ENCODE data around the gene GRM6. TPM values are rescaled to one million over a fixed set of nuclear protein-coding genes. Genes with fewer than 3 reads are reported as not detected.

Gene GRM6
- total RNA-seq, result not detected in 2 replicates

DNA sequence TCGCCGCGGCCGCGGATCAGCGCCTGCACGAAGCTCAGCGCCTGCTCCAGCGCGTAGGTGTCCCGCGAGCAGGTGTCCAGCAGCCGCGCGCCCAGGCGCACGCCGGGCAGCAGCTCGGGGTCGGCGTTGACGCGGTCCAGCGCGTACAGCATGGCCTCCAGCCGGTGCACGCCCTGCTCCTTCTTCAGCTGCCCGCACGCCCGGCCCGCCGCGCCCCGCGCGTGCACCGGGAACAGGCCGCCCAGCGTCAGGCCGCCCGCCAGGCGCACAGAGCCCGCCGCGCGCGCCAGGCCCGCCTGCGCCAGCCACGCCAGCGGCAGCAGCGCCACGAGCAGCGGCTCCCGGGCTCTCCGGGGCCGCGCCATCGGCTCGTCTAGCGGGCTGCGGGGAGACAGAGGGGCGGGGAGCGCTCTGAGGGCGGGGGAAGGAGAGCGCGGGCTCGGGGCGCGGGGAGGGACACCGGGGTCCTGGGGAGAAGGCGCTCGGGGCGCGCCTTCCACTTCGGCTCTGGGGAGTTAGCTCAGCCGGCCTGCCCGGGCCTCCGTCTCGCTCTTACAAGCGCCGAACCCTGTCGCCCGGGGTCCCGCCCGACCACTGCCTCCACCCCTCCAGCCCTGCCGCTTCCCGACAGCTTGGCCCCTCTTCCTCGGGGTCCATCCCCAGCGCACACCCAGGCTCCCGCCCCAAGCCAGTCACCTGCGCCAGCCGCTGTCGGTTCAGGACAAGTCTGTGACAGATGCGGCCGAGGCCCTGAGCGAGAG, at the start of gene GRM6:
Gene GRM6 (minus strand): TSS at position 741 of the 761 bp plus-strand sequence. CDS start 376 bp downstream, at position 365.
- intact Hi-C loops (cut with micrococcal nuclease), result no loop called here

GRCh38 chr5:179044765-179045164, 49.6 kb upstream of the GRM6 start:
- intact Hi-C loops (cut with micrococcal nuclease), result no loop called here

DNA sequence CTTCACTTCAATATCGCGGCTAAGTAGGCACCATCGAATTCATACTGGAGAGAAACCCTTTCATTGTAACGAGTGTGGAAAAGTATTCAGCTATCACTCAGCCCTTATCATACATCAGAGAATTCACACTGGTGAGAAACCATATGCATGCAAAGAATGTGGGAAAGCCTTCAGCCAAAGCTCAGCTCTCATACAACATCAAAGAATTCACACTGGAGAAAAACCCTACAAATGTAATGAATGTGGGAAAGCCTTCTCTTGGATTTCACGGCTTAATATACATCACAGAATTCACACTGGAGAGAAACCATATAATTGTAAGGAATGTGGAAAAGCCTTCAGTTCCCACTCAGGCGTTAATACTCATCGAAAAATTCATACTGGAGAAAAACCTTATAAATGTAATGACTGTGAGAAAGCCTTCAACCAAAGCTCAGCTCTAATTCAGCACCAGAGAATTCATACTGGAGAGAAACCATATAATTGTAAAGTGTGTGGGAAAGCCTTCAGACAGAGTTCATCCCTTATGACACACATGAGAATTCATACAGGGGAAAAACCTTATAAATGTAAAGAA, 38.0 kb upstream of the GRM6 start:
- intact Hi-C loops (cut with micrococcal nuclease), result no loop called here

- intact Hi-C loops (cut with micrococcal nuclease), result loop anchor here (1.0 to 5.0 kb wide), 4 partner anchors 37 to 396 kb away; partner anchors contain the start of genes CLK4, ZNF354A, ZNF354B and ZNF354C
Observed at GRCh38 chr5:179023528-179024189, 28.5 kb upstream of the GRM6 start, which contains the start of gene ZNF879. ZNF879 (plus strand) TSS chr5:179023804; CDS start chr5:179025005, 1,201 bp downstream.

GRCh38 chr5:179008667-179009066, 13.5 kb upstream of the GRM6 start:
- intact Hi-C loops (cut with micrococcal nuclease), result no loop called here

DNA sequence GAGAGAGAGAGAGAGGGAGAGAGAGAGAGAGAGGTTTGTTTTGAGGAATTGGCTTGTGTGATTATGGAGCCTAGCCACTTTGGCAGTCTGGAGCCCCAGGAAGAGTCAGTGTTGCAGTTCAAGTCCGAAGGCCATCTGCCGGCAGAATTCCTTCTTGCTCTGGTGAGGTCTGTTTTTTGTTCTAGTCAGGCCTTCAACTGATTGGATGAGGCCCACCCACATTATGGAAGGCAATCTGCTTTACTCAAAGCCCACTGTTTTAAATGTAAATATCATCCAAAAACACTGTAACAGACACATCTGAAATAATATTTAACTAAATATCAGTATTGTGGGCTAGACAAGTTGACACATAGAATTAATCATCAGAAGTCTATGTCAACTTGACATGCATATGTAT, 11.4 kb upstream of the GRM6 start:
- intact Hi-C loops (cut with micrococcal nuclease), result no loop called here

DNA sequence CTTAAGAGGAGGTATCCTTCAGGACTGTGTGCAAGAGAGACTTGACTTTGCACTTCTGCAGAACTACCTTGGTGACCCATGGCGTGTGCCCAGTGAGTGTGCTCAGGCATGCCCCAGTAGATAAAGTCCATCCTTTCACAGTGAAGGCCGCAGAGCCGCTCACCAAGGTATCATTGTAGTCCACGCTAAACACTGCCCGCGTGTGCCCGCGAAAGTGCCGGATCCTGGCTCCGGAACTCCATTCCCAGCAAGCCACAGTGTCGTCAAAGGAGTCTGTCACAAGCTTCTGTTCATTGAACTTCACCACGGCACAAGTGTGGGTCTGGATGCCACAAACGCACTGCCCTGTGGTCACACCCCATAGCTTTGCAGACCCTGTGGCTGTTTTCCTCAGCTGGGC, 3.3 kb upstream of the GRM6 start:
- intact Hi-C loops (cut with micrococcal nuclease), result no loop called here

- intact Hi-C loops (cut with micrococcal nuclease), result no loop called here
Observed at GRCh38 chr5:178997191-178997590, 2.1 kb upstream of the GRM6 start.

DNA sequence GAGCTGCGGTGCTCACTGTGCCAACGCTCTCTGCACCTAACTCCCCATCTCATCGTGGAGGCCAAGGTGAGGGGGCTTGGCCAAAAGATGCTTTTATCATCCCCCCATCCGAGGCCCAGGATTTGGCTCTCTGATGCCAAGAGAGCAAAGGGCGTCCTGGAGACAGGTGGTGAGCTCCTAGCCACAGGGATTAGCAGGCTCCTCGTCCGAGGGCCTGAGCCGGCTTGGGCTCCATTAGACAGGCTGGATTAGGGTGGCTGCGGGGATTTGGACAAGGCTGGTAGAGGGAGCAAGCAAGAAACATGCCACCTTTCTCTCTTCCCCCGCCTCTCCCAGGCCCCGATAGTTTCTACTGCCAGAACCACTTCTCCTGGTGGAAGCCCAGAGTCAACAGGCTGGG, 1.0 kb upstream of the GRM6 start:
- intact Hi-C loops (cut with micrococcal nuclease), result no loop called here

GRCh38 chr5:178995341-178995690, 196 bp upstream of the GRM6 start:
- intact Hi-C loops (cut with micrococcal nuclease), result no loop called here

- intact Hi-C loops (cut with micrococcal nuclease), result no loop called here
Observed at GRCh38 chr5:178993955-178994579, 1.1 kb downstream of the GRM6 start.

GRCh38 chr5:178993236-178993765, 1.8 kb downstream of the GRM6 start:
- intact Hi-C loops (cut with micrococcal nuclease), result no loop called here

GRCh38 chr5:178992291-178992895, 2.7 kb downstream of the GRM6 start:
- intact Hi-C loops (cut with micrococcal nuclease), result no loop called here

DNA sequence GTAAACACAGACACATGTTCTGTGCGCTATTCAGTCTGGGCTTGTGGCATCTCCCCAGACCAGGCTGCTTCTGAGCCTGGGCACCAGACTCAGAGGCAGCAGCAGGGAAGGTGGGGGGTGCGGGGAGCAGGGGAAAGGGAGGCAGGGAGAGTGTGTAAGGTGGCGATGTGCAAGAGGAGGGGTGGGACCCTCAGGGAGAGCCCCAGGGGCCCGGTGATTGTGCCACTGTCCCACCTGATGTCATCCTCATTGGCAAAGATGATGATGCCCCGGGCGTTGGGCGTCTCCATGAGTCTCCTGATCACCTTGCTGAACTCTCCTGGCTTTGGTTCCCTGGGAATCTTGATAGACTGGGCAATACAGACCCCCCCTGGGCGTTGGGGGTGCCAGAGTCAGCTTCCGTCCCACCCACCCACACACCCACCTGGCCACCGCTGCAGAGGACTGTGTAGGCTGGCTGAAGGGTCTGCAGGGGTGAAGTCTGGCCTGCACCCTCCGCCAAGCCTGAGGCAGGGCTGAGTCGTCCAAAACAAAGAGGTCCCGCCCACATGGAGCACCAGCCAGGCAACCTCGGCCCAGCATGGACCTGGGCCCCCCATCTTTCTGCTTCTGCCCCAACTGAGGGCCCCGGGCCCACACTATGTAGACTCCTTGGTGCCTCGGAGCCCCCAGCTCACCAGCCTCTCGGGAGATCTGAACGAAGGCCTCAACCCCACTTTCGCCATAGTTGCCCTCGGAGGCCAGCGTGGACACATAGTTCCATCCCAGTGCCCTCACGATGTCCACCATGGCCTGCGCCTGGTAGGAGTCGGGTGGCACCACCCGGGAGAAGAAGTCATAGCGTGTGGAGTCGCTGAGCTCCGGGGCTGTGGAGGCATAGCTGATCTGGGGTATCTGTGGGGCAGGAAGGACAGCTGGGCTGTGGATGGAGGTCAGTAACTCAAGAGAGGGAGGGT, 3.7 kb downstream of the GRM6 start:
- intact Hi-C loops (cut with micrococcal nuclease), result no loop called here

DNA sequence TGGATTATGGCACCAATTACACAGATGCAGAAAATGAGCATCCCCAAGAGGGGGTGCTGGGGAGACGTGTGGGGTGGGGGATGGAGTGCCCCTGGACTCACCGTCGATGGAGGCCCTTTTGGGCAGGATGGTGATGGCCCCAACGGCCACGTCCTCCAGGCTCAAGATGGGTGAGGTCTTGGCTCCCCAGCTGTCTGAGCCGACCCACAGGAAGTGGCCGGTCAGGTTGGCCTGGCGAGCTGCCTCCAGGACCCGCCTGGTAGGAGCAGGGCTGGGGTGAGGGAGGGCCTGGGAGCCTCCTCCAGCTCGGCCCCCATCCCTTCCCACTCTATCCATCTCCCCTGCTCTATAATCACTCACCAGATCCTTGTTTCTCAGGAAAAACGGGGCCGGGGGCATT, 4.6 kb downstream of the GRM6 start:
- intact Hi-C loops (cut with micrococcal nuclease), result no loop called here

GRCh38 chr5:178989311-178989710, 5.8 kb downstream of the GRM6 start:
- intact Hi-C loops (cut with micrococcal nuclease), result no loop called here

GRCh38 chr5:178988436-178989220, 6.5 kb downstream of the GRM6 start:
- intact Hi-C loops (cut with micrococcal nuclease), result no loop called here

DNA sequence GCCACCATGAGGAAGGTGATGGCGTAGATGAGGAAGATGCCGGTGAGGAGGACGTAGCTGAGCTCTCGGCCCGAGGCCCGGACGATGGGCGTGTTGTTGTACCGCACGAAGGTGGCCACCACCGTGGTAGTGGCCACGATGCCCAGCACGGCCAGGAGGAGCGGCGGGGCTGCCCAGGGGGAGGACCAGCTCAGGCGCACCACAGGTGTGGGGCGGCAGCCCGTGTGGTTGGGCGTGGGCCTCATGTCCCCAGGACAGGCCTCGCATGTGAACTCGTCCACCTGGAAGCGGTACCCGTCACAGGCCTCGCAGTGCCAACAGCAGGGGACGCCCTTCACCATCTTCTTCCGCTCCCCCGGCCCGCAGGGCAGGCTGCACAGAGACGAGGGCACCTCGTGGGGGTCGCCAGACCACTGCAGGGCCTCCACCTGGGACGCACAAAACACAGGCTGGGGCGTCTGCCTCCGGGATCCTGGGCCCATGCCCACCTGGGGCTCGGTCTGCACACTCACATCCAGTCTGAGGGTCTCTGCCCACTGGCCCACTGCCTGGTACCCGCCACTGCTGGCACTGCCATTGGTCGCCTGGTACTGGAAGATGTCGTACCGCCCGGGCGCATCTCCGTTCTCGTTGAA, 8.7 kb downstream of the GRM6 start:
- intact Hi-C loops (cut with micrococcal nuclease), result no loop called here
